ENCODE results near the gene CALM1. TPM values are rescaled to one million over a fixed set of nuclear protein-coding genes. Genes with fewer than 3 reads are reported as not detected.

CALM1 gene
- total and polyA plus RNA-seq, 2 donors (not counting 3 experiments of a cell fraction or from before 2014, with no cell fraction given): 476 to 731 TPM

GRCh38 chr14:90400904-90401561, 4.2 kb downstream of the CALM1 start:
- Histone ChIP-seq H3K4me1 (ENCODE audit: control insufficient read depth, extremely low read depth, insufficient read depth, low read length) (peaks cover 35% of the 10 kb centered on the region), H3K27me3 (ENCODE audit: control insufficient read depth in 2 of 2, insufficient read depth in 2 of 2, low read length in 2 of 2) (no peaks in the 10 kb centered on the region), H3K36me3 (ENCODE audit: control insufficient read depth in 2 of 2, extremely low read depth in 1 of 2, insufficient read depth in 2 of 2, low read length in 2 of 2) (peaks cover 35 to 55% of the 10 kb centered on the region in 2 experiments), H2AFZ (ENCODE audit: low read depth, low read length) (no peak overlapping the region), H3K9me3 (replicated peaks; ENCODE audit: control insufficient read depth, insufficient read depth, low read length) (no peaks in the 10 kb centered on the region), H3K4me3 (replicated peaks in 1 of 3; ENCODE audit: insufficient read depth in 1 of 3, low read depth in 1 of 3, low read length in 3 of 3) (no peak overlapping the region), H4K20me1 (replicated peaks; ENCODE audit: control insufficient read depth, extremely low read depth, insufficient read depth, low read length) (peaks cover 6% of the 10 kb centered on the region), H3K9me1 (replicated peaks; ENCODE audit: control insufficient read depth, extremely low read depth, insufficient read depth, low read length) (no peaks in the 10 kb centered on the region), H3K79me2 (ENCODE audit: control insufficient read depth, insufficient read depth, low read length) (peaks cover 54% of the 10 kb centered on the region), H3K27ac (ENCODE audit: insufficient read depth, low read depth, low read length) (peak overlapping the region; percentile 8), H3K9ac (replicated peaks; ENCODE audit: extremely low read depth, insufficient read depth, low read length) (no peak overlapping the region), H3K4me2 (ENCODE audit: insufficient read depth, low read length) (no peak overlapping the region)
- POLR2A ChIA-PET: interaction anchor here (2.0 kb wide), 1 partner anchor 8 kb away, joined by 6 read pairs; no protein-coding TSS in a partner anchor
- DNase-seq (ENCODE audit: low read depth, low spot score) (no peak), FAIRE-seq (no peak)
- dilution Hi-C loops (cut with MboI; ENCODE audit: extremely low pct_ligation_motif_present, low sequenced_read_pairs) (no loop called here), intact Hi-C loops (cut with micrococcal nuclease) (no loop called here)
- TF ChIP-seq EZH2 (IDR thresholded peaks at IDR 0.05; ENCODE audit: borderline replicate concordance, low read depth, low read length, severe bottlenecking): no peak
- TF ChIP-seq, protein P1, sequence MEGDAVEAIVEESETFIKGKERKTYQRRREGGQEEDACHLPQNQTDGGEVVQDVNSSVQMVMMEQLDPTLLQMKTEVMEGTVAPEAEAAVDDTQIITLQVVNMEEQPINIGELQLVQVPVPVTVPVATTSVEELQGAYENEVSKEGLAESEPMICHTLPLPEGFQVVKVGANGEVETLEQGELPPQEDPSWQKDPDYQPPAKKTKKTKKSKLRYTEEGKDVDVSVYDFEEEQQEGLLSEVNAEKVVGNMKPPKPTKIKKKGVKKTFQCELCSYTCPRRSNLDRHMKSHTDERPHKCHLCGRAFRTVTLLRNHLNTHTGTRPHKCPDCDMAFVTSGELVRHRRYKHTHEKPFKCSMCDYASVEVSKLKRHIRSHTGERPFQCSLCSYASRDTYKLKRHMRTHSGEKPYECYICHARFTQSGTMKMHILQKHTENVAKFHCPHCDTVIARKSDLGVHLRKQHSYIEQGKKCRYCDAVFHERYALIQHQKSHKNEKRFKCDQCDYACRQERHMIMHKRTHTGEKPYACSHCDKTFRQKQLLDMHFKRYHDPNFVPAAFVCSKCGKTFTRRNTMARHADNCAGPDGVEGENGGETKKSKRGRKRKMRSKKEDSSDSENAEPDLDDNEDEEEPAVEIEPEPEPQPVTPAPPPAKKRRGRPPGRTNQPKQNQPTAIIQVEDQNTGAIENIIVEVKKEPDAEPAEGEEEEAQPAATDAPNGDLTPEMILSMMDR (IDR thresholded peaks at IDR 0.05; ENCODE audit: extremely low read depth in 1 of 2, insufficient read depth in 1 of 2, low read depth in 1 of 2, low read length in 2 of 2): no peak
- TF ChIP-seq MYC (IDR thresholded peaks at IDR 0.05; ENCODE audit: low read depth, low read length): no peak
- TF ChIP-seq GATA2 (IDR thresholded peaks at IDR 0.05; ENCODE audit: insufficient read depth, insufficient read length, low read depth, low read length): no peak
- TF ChIP-seq, protein P2, sequence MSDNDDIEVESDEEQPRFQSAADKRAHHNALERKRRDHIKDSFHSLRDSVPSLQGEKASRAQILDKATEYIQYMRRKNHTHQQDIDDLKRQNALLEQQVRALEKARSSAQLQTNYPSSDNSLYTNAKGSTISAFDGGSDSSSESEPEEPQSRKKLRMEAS (IDR thresholded peaks at IDR 0.05; ENCODE audit: insufficient read depth, insufficient read length): no peak
- no peak for TF ChIP-seq POLR2A (IDR thresholded peaks at IDR 0.05; ENCODE audit: low read depth, low read length)
- no peak for TF ChIP-seq POLR2AphosphoS5 (IDR thresholded peaks at IDR 0.05; ENCODE audit: insufficient read depth, low read depth, low read length)
- no peak for TF ChIP-seq JUN (IDR thresholded peaks at IDR 0.05; ENCODE audit: borderline replicate concordance, insufficient read depth, insufficient read length, low read depth)
- TF ChIP-seq FOS (IDR thresholded peaks at IDR 0.05; ENCODE audit: borderline replicate concordance, insufficient read depth, low read length): no peak
- no TSS peak for BruUV-seq (replicated peaks)
- CTCF ChIA-PET: interaction anchor here (0.6 to 3.4 kb wide), 9 partner anchors 8 to 357 kb away, joined by 3 to 63 read pairs (median 3); no protein-coding TSS in a partner anchor
